OCI-LY7 (cell line): ENCODE measurements around the gene TMPRSS15.

Experiments used
- EZH2phosphoT487 ChIP-seq: fragments of 200-600 bp; sonication (generic); IDR thresholded peaks from 2 replicates; pipeline ENCODE4 v1.6.1; 2018; ENCODE audit warnings: low read depth, borderline replicate concordance, mild to moderate bottlenecking, mixed run types, antibody characterized with exemption, low read length, moderate library complexity, mixed read lengths
- TF ChIP-seq, protein P1 (sequence below): fragments of 200-600 bp; sonication (generic); conservative IDR thresholded peaks from 2 replicates; pipeline ENCODE4 v1.5.1; 2014; ENCODE audit warnings: mild to moderate bottlenecking, antibody characterized with exemption, low read length, moderate library complexity, mixed read lengths

DNA sequence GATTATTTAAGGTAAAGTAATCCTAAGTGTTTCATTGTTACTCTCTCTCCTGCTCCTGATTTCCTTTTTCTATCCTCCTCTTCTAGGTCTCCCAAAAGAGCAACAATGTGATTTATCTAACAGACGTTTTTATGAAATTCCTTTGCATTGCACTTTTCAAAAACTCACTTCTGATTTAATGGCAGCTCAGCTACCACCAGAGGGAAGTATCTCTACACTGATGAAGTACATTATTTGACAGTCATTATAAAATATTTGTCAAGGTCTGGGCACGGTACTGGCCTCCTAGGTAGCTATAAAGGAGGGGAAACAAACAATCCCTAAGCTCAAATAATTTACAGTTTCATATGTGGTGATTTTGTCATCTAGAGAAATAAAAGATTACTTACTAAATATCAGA lies 15.6 kb downstream of the TMPRSS15 start:
- TF ChIP-seq, protein P1, sequence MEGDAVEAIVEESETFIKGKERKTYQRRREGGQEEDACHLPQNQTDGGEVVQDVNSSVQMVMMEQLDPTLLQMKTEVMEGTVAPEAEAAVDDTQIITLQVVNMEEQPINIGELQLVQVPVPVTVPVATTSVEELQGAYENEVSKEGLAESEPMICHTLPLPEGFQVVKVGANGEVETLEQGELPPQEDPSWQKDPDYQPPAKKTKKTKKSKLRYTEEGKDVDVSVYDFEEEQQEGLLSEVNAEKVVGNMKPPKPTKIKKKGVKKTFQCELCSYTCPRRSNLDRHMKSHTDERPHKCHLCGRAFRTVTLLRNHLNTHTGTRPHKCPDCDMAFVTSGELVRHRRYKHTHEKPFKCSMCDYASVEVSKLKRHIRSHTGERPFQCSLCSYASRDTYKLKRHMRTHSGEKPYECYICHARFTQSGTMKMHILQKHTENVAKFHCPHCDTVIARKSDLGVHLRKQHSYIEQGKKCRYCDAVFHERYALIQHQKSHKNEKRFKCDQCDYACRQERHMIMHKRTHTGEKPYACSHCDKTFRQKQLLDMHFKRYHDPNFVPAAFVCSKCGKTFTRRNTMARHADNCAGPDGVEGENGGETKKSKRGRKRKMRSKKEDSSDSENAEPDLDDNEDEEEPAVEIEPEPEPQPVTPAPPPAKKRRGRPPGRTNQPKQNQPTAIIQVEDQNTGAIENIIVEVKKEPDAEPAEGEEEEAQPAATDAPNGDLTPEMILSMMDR = peak; percentile 78
- no peak for TF ChIP-seq EZH2phosphoT487
